ENCODE measurements around the gene IST1. TPM values are rescaled to one million over a fixed set of nuclear protein-coding genes. Genes with fewer than 3 reads are reported as not detected.
"Not testable (repeated sequence)": the region's sequence is repeated elsewhere in the genome, so short reads cannot be mapped to it uniquely, and the experiment has no call there.

Gene IST1
- total and polyA plus RNA-seq, 7 donors = 69.2 to 115 (median 85.4) TPM

- intact Hi-C loops (cut with DNase I) = no loop called here
- Histone ChIP-seq H3K27ac (no peak overlapping the region), H3K36me3 (ENCODE audit: insufficient read depth in 1 of 2, low read depth in 1 of 2) (peaks cover 0 to 73% of the 10 kb centered on the region in 2 donors), H3K4me3 (no peak overlapping the region), H3K4me1 (peaks cover 7% of the 10 kb centered on the region), H3K9me3 (no peaks in the 10 kb centered on the region), H3K27me3 (ENCODE audit: insufficient read depth in 3 of 3, low read length in 2 of 3) (no peaks in the 10 kb centered on the region)
- no peak for ATAC-seq
- TF ChIP-seq CTCF (IDR thresholded peaks at IDR 0.05) = no peak
- no peak for DNase-seq
- WGBS, 3 donors = 95 to 98% (median 95%) methylated on average over 5 of the region's 5 CpGs
These were observed 31.3 kb upstream of the IST1 start for GRCh38 chr16:71863995-71864394.

GRCh38 chr16:71865173-71865863, 30.0 kb upstream of the IST1 start:
- intact Hi-C loops (cut with DNase I) = no loop called here
- ATAC-seq (no peak), DNase-seq (no peak)
- Histone ChIP-seq H3K27ac (no peak overlapping the region), H3K27me3 (ENCODE audit: insufficient read depth in 3 of 3, low read length in 2 of 3) (no peaks in the 10 kb centered on the region), H3K9me3 (no peaks in the 10 kb centered on the region), H3K4me1 (no peaks in the 10 kb centered on the region), H3K36me3 (ENCODE audit: insufficient read depth in 1 of 2, low read depth in 1 of 2) (peaks cover 0 to 73% of the 10 kb centered on the region in 2 donors), H3K4me3 (no peak overlapping the region)
- no peak for TF ChIP-seq CTCF (IDR thresholded peaks at IDR 0.05)
- WGBS, 3 donors = 78 to 91% (median 86%) methylated on average over 7 of the region's 7 CpGs

- intact Hi-C loops (cut with DNase I); ATAC-seq; H3K4me3 ChIP-seq; H3K27ac ChIP-seq; DNase-seq; H3K9me3 ChIP-seq; H3K4me1 ChIP-seq; H3K27me3 ChIP-seq (ENCODE audit: insufficient read depth in 3 of 3, low read length in 2 of 3): not testable (repeated sequence)
- WGBS, 3 donors = 91 to 96% (median 94%) methylated on average over 6 of the region's 6 CpGs
- peaks cover 0 to 60% of the 10 kb centered on the region in 2 donors for H3K36me3 ChIP-seq (ENCODE audit: insufficient read depth in 1 of 2, low read depth in 1 of 2)
These were observed 28.2 kb upstream of the IST1 start for GRCh38 chr16:71867175-71867574.

- H3K27me3 ChIP-seq (ENCODE audit: insufficient read depth in 3 of 3, low read length in 2 of 3) = no peaks in the 10 kb centered on the region
- DNase-seq = no peak
- peak in 3 of 4 donors; percentile 61 to 79 (median 61) for ATAC-seq
- peaks cover 0 to 52% of the 10 kb centered on the region in 2 donors for H3K36me3 ChIP-seq (ENCODE audit: insufficient read depth in 1 of 2, low read depth in 1 of 2)
- no peaks in the 10 kb centered on the region for H3K4me1 ChIP-seq
- WGBS, 3 donors = 94 to 100% (median 96%) methylated on average over 3 of the region's 3 CpGs
- no peak overlapping the region for H3K4me3 ChIP-seq
- intact Hi-C loops (cut with DNase I) = no loop called here
- H3K27ac ChIP-seq = no peak overlapping the region
- no peaks in the 10 kb centered on the region for H3K9me3 ChIP-seq
- TF ChIP-seq CTCF (IDR thresholded peaks at IDR 0.05) = no peak
These were observed 27.4 kb upstream of the IST1 start for GRCh38 chr16:71867939-71868338.

- 94 to 100% (median 97%) methylated on average over 1 of the region's 1 CpG for WGBS, 3 donors
- H3K4me3 ChIP-seq = no peak overlapping the region
- ATAC-seq (no peak), DNase-seq (no peak)
- no peak overlapping the region for H3K27ac ChIP-seq
- no peaks in the 10 kb centered on the region for H3K27me3 ChIP-seq (ENCODE audit: insufficient read depth in 3 of 3, low read length in 2 of 3)
- no peaks in the 10 kb centered on the region for H3K9me3 ChIP-seq
- H3K4me1 ChIP-seq = no peaks in the 10 kb centered on the region
- peaks cover 0 to 47% of the 10 kb centered on the region in 2 donors for H3K36me3 ChIP-seq (ENCODE audit: insufficient read depth in 1 of 2, low read depth in 1 of 2)
- intact Hi-C loops (cut with DNase I) = no loop called here
- TF ChIP-seq CTCF (IDR thresholded peaks at IDR 0.05) = no peak
These were observed 26.2 kb upstream of the IST1 start for GRCh38 chr16:71869089-71869488.

All from psoas muscle (tissue), 8 donors.